ENCODE measurements around the gene HSP90AA1. TPM values are rescaled to one million over a fixed set of nuclear protein-coding genes. Genes with fewer than 3 reads are reported as not detected.
A peak's percentile ranks its signal among the peaks of the same experiment; 100 is the strongest.

The HSP90AA1 gene
- total RNA-seq, 4 donors from 2014 or later: 240 to 651 (median 430) TPM

DNA sequence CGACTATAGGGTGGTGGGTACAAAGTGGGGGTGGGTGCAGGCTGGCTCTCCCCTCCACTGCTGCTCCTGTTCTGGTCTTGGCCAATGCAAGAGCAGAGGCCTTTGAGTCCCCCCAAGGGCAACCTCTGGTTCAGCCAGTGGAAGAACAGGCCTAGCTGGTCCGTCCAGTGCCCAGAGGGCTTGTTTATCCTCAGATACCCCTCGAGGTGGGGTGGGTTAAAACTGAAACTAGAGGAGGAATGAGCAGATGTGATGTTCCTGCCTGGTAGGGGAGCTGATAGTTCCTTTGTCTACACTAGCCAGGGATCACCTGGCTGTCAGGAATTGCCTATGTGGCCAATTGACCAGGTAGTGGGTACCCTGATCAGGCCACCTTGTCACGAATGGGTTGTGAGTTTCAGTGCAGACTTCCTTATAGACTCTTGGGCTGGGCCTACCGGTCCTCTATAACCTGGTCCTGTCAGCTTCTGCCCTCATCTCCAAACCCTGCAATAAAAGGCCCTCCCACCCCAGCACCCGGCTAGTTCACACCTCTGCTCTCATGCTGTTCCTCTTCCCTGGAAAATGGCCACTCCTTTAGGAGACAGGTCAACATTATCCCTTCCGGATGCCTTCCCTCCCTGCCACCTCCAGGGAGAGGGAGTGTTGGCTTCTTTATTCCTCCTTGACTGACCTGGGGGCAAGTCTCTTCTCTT is 10.7 kb upstream of the HSP90AA1 start:
- TF ChIP-seq CTCF (IDR thresholded peaks at IDR 0.05) (no peak), POLR2A (IDR thresholded peaks at IDR 0.05) (no peak), EP300 (IDR thresholded peaks at IDR 0.05) (no peak)
- H3K4me1 ChIP-seq: peaks cover 11% of the 10 kb centered on the region
- no peaks in the 10 kb centered on the region for H3K36me3 ChIP-seq
- WGBS: 66% methylated on average over 7 of the region's 7 CpGs
- H3K9me3 ChIP-seq: no peaks in the 10 kb centered on the region
- H3K27me3 ChIP-seq: no peaks in the 10 kb centered on the region
- no peak overlapping the region for H3K4me3 ChIP-seq
- DNase-seq (ENCODE audit: low spot score in 2 of 2): no peak
- no peak overlapping the region for H3K27ac ChIP-seq

GRCh38 chr14:102096569-102097188 is 9.8 kb upstream of the HSP90AA1 start:
- no peaks in the 10 kb centered on the region for H3K27me3 ChIP-seq
- 35% methylated on average over 12 of the region's 12 CpGs for WGBS
- H3K36me3 ChIP-seq: no peaks in the 10 kb centered on the region
- H3K4me3 ChIP-seq: no peak overlapping the region
- no peaks in the 10 kb centered on the region for H3K9me3 ChIP-seq
- peak; percentile 90 to 93 for DNase-seq (ENCODE audit: low spot score in 2 of 2)
- peaks cover 11% of the 10 kb centered on the region for H3K4me1 ChIP-seq
- no peak for TF ChIP-seq POLR2AphosphoS5 (IDR thresholded peaks at IDR 0.05)
- no peak for TF ChIP-seq EP300 (IDR thresholded peaks at IDR 0.05)
- no peak for TF ChIP-seq POLR2A (IDR thresholded peaks at IDR 0.05)
- TF ChIP-seq CTCF (IDR thresholded peaks at IDR 0.05): peak; percentile 57 to 76
- no peak overlapping the region for H3K27ac ChIP-seq

DNA sequence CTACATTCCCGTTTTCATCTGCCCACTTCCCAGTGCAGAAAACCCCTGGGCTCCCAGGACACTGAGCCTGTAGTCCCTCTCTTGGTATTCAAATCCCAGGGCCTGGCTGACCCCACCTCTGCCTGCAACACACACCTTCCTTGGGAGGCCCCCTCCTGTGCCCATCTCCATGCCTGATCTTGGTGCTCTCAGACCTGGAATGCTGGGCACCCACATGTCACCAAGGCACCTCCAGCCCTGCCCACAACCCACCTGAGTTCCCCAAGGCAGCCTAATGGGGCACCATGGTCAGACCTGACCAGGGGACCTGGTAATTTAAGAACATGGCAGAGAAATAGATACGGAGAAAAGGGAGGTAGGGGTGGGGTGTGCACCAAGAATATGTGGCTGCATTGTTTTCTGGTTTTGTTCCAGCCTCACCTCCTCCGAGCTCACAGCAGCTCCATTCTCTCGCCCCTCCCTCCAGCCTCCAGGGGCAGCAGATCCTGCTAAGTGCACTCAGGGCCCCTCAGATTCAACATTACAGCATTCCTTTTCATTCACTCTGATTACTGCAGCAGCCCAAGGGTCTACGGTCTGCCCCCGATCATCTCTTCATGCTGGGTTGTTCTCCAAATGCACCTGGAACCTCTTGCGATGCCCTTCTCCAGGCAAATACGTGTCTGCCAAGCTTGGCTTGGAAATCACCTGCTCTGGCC is 9.2 kb upstream of the HSP90AA1 start:
- no peaks in the 10 kb centered on the region for H3K36me3 ChIP-seq
- no peak for TF ChIP-seq POLR2A (IDR thresholded peaks at IDR 0.05)
- TF ChIP-seq EP300 (IDR thresholded peaks at IDR 0.05): no peak
- no peak for TF ChIP-seq CTCF (IDR thresholded peaks at IDR 0.05)
- no peak for TF ChIP-seq POLR2AphosphoS5 (IDR thresholded peaks at IDR 0.05)
- H3K9me3 ChIP-seq: no peaks in the 10 kb centered on the region
- no peak overlapping the region for H3K27ac ChIP-seq
- DNase-seq (ENCODE audit: low spot score in 2 of 2): no peak
- peaks cover 11% of the 10 kb centered on the region for H3K4me1 ChIP-seq
- no peak overlapping the region for H3K4me3 ChIP-seq
- 38% methylated on average over 8 of the region's 8 CpGs for WGBS
- H3K27me3 ChIP-seq: no peaks in the 10 kb centered on the region

- H3K36me3 ChIP-seq: no peaks in the 10 kb centered on the region
- H3K9me3 ChIP-seq: no peaks in the 10 kb centered on the region
- H3K27me3 ChIP-seq: no peaks in the 10 kb centered on the region
- no peak overlapping the region for H3K4me3 ChIP-seq
- WGBS: 81% methylated on average over 6 of the region's 6 CpGs
- TF ChIP-seq EP300 (IDR thresholded peaks at IDR 0.05): no peak
- H3K4me1 ChIP-seq: peaks cover 11% of the 10 kb centered on the region
- no peak overlapping the region for H3K27ac ChIP-seq
- no peak for DNase-seq (ENCODE audit: low spot score in 2 of 2)
Measured at GRCh38 chr14:102095231-102095870, 8.5 kb upstream of the HSP90AA1 start.

GRCh38 chr14:102094101-102094500 is 7.3 kb upstream of the HSP90AA1 start:
- Histone ChIP-seq H3K36me3 (no peaks in the 10 kb centered on the region), H3K27ac (no peak overlapping the region), H3K4me3 (no peak overlapping the region), H3K4me1 (peaks cover 11% of the 10 kb centered on the region), H3K9me3 (no peaks in the 10 kb centered on the region), H3K27me3 (no peaks in the 10 kb centered on the region)
- no peak for TF ChIP-seq POLR2AphosphoS5 (IDR thresholded peaks at IDR 0.05)
- no peak for TF ChIP-seq CTCF (IDR thresholded peaks at IDR 0.05)
- TF ChIP-seq EP300 (IDR thresholded peaks at IDR 0.05): no peak
- TF ChIP-seq POLR2A (IDR thresholded peaks at IDR 0.05): no peak
- 75% methylated on average over 7 of the region's 7 CpGs for WGBS
- DNase-seq (ENCODE audit: low spot score in 2 of 2): no peak

Measured in suprapubic skin (tissue), 4 donors.